Tibial nerve (tissue), 4 donors: ENCODE measurements around the gene PIK3AP1.

Experiments used
- EP300 ChIP-seq, 2 donors: sonication (generic); formaldehyde crosslinking; IDR thresholded peaks; one replicate each; pipeline ENCODE4 v1.6.1; 2017; ENCODE audit warnings: antibody characterized with exemption in 2 of 2, mild to moderate bottlenecking in 1 of 2
- POLR2A ChIP-seq, 2 donors: fragments of 450-650 bp; IDR thresholded peaks; one replicate each; pipeline ENCODE4 v1.6.1; 2017; ENCODE audit warnings: antibody characterized with exemption in 2 of 2, mild to moderate bottlenecking in 2 of 2, moderate library complexity in 2 of 2
- TF ChIP-seq, protein P1 (sequence below), 5 experiments: fragments of 200-600 bp in 3 of 5; fragments of 450-650 bp in 2 of 5; sonication (generic) in 3 of 5; IDR thresholded peaks; one replicate each; pipeline ENCODE4 v1.5.1; 2016 to 2019; ENCODE audit warnings: antibody characterized with exemption in 5 of 5, mild to moderate bottlenecking in 3 of 5, moderate library complexity in 2 of 5

GRCh38 chr10:96721207-96721572, 876 bp upstream of the PIK3AP1 start:
- TF ChIP-seq, protein P1, sequence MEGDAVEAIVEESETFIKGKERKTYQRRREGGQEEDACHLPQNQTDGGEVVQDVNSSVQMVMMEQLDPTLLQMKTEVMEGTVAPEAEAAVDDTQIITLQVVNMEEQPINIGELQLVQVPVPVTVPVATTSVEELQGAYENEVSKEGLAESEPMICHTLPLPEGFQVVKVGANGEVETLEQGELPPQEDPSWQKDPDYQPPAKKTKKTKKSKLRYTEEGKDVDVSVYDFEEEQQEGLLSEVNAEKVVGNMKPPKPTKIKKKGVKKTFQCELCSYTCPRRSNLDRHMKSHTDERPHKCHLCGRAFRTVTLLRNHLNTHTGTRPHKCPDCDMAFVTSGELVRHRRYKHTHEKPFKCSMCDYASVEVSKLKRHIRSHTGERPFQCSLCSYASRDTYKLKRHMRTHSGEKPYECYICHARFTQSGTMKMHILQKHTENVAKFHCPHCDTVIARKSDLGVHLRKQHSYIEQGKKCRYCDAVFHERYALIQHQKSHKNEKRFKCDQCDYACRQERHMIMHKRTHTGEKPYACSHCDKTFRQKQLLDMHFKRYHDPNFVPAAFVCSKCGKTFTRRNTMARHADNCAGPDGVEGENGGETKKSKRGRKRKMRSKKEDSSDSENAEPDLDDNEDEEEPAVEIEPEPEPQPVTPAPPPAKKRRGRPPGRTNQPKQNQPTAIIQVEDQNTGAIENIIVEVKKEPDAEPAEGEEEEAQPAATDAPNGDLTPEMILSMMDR (IDR thresholded peaks at IDR 0.05): no peak
- TF ChIP-seq POLR2A (IDR thresholded peaks at IDR 0.05) (no peak), EP300 (IDR thresholded peaks at IDR 0.05) (no peak)
